ENCODE results near the gene UBE2L5. TPM values are rescaled to one million over a fixed set of nuclear protein-coding genes. Genes with fewer than 3 reads are reported as not detected.
A peak's percentile ranks its signal among the peaks of the same experiment; 100 is the strongest.

UBE2L5 gene
- total RNA-seq, 1 donor = not detected

DNA sequence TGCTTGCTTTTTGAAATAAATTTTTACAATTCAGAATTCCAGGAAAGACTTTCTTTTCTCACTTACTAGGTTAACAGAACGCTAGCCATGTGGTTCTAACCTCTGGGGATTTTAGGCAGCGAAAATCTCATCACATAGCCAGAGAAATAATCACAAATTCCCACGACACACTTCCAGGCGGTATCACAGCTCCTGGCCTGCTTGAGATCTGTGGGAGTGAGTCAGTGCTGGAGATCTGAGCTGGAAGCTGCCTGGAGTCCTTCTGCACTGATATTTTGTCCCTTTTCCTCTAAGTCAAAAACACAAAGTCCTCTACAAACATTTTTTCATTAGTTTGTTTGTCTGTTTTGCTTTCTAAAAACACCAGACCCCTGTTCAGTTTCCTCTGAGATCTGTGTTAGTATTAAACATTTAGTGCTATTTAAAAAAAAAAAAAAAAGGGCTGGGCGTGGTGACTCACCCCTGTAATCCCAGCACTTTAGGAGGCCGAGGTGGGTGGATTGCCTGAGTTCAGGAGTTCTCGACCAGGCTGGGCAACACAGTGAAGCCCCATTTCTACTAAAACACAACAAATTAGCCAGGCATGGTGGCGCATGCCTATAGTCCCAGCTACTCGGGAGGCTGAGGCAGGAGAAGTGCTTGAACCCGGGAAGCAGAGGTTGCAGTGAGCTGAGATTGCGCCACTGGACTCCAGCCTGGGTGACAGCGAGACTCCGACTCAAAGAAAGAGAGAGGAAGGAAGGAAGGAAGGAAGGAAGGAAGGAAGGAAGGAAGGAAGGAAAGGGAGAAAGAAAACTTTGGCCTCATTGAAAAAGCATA is 12.2 kb upstream of the UBE2L5 start:
- Histone ChIP-seq H3K4me3 (ENCODE audit: insufficient read depth, low read length) (no peak overlapping the region), H3K27me3 (ENCODE audit: insufficient read depth, low read length) (peaks cover 2% of the 10 kb centered on the region), H3K4me1 (ENCODE audit: insufficient read depth, low read length) (peaks cover 28% of the 10 kb centered on the region), H3K4me2 (ENCODE audit: insufficient read depth, low read length) (peak overlapping the region; percentile 23), H2AFZ (ENCODE audit: low read length) (no peak overlapping the region), H3K36me3 (ENCODE audit: insufficient read depth, low read length) (no peaks in the 10 kb centered on the region), H3K27ac (ENCODE audit: low read depth, low read length) (peak overlapping the region; percentile 71), H3K9me3 (ENCODE audit: low read depth, low read length) (no peaks in the 10 kb centered on the region), H3K79me2 (ENCODE audit: insufficient read depth, low read length) (no peaks in the 10 kb centered on the region), H4K20me1 (ENCODE audit: insufficient read depth, low read length) (no peaks in the 10 kb centered on the region)
- TF ChIP-seq, protein P1, sequence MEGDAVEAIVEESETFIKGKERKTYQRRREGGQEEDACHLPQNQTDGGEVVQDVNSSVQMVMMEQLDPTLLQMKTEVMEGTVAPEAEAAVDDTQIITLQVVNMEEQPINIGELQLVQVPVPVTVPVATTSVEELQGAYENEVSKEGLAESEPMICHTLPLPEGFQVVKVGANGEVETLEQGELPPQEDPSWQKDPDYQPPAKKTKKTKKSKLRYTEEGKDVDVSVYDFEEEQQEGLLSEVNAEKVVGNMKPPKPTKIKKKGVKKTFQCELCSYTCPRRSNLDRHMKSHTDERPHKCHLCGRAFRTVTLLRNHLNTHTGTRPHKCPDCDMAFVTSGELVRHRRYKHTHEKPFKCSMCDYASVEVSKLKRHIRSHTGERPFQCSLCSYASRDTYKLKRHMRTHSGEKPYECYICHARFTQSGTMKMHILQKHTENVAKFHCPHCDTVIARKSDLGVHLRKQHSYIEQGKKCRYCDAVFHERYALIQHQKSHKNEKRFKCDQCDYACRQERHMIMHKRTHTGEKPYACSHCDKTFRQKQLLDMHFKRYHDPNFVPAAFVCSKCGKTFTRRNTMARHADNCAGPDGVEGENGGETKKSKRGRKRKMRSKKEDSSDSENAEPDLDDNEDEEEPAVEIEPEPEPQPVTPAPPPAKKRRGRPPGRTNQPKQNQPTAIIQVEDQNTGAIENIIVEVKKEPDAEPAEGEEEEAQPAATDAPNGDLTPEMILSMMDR (IDR thresholded peaks at IDR 0.05; ENCODE audit: extremely low read depth, low read depth, low read length) = no peak
- peak; percentile 90 for DNase-seq (ENCODE audit: insufficient read length, low spot score, missing footprints)

DNA sequence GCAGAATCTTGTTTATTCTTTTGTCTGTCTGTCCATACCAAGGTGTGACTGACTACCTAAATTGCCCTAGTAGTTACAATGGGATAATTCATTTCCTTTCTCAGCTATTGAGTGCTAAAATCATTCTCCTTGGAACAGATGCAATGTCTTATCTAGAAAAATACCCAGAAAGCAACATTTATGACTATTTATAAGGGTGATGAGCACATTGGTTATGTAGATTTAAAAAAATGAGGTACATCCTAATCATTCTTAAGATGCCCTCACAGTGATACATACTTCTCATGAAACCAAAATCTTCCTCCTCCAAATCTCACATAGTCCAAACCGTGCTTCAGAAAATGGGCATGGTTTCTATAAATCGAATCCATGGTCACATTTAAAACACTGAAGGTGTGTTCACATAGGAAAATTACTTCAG is 11.6 kb upstream of the UBE2L5 start:
- Histone ChIP-seq H2AFZ (ENCODE audit: low read length) (no peak overlapping the region), H3K27ac (ENCODE audit: low read depth, low read length) (peak overlapping the region; percentile 71), H3K4me2 (ENCODE audit: insufficient read depth, low read length) (peak overlapping the region; percentile 4), H3K27me3 (ENCODE audit: insufficient read depth, low read length) (peaks cover 2% of the 10 kb centered on the region), H3K4me1 (ENCODE audit: insufficient read depth, low read length) (peaks cover 28% of the 10 kb centered on the region), H4K20me1 (ENCODE audit: insufficient read depth, low read length) (no peaks in the 10 kb centered on the region), H3K4me3 (ENCODE audit: insufficient read depth, low read length) (no peak overlapping the region), H3K36me3 (ENCODE audit: insufficient read depth, low read length) (no peaks in the 10 kb centered on the region), H3K79me2 (ENCODE audit: insufficient read depth, low read length) (no peaks in the 10 kb centered on the region), H3K9me3 (ENCODE audit: low read depth, low read length) (no peaks in the 10 kb centered on the region)
- TF ChIP-seq, protein P1 (IDR thresholded peaks at IDR 0.05; ENCODE audit: extremely low read depth, low read depth, low read length) = no peak
- peak; percentile 47 for DNase-seq (ENCODE audit: insufficient read length, low spot score, missing footprints)

DNA sequence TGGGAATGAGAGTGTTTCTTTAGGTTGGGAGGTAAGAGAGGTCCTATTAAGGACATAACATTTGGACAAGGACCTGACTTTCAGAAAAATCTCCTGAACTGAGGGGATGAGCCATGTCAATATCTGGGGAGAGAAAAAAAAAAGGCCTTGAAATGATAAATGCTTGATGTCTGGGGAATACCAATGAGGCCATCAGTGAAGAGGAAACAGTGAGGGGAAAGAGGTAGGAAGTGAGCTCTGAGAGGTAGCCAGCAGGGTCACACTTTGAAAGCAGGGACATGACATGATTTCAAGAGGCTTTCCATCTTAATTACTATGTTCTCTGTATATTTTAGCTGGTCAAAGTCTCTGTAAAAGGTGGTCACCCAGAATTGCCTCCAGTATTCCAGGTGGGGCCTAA is 9.9 kb upstream of the UBE2L5 start:
- DNase-seq (ENCODE audit: insufficient read length, low spot score, missing footprints) = peak; percentile 25
- no peak overlapping the region for H3K4me3 ChIP-seq (ENCODE audit: insufficient read depth, low read length)
- TF ChIP-seq, protein P1 (IDR thresholded peaks at IDR 0.05; ENCODE audit: extremely low read depth, low read depth, low read length) = no peak

DNA sequence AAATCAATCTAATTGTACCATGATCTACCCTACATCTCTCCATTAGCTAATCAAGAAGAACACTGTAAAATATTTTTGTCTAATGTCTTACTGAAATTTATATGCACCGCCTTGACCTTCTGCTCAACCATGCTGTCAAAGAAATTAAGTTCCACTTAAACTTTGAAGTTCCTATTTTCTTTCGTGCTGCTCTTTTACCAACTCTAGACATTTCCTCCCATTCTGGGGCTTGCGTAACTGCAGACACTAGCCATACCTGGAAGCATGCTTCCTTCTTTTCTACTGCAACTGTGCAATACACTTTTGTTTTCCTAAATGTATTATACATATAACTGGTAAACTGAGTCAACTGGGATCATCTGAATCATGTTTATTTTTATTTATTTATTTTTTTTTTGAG is 8.5 kb upstream of the UBE2L5 start:
- Histone ChIP-seq H4K20me1 (ENCODE audit: insufficient read depth, low read length) (no peaks in the 10 kb centered on the region), H2AFZ (ENCODE audit: low read length) (no peak overlapping the region), H3K4me1 (ENCODE audit: insufficient read depth, low read length) (peaks cover 22% of the 10 kb centered on the region), H3K36me3 (ENCODE audit: insufficient read depth, low read length) (no peaks in the 10 kb centered on the region), H3K4me3 (ENCODE audit: insufficient read depth, low read length) (no peak overlapping the region), H3K79me2 (ENCODE audit: insufficient read depth, low read length) (no peaks in the 10 kb centered on the region), H3K9me3 (ENCODE audit: low read depth, low read length) (no peaks in the 10 kb centered on the region), H3K27ac (ENCODE audit: low read depth, low read length) (no peak overlapping the region), H3K27me3 (ENCODE audit: insufficient read depth, low read length) (no peaks in the 10 kb centered on the region), H3K4me2 (ENCODE audit: insufficient read depth, low read length) (no peak overlapping the region)
- DNase-seq (ENCODE audit: insufficient read length, low spot score, missing footprints) = no peak
- TF ChIP-seq, protein P1 (IDR thresholded peaks at IDR 0.05; ENCODE audit: extremely low read depth, low read depth, low read length) = no peak

More for the DNA sequence above, 9.9 kb upstream of the UBE2L5 start:
- H3K36me3 ChIP-seq (ENCODE audit: insufficient read depth, low read length) = no peaks in the 10 kb centered on the region
- H3K79me2 ChIP-seq (ENCODE audit: insufficient read depth, low read length) = no peaks in the 10 kb centered on the region
- H3K4me1 ChIP-seq (ENCODE audit: insufficient read depth, low read length) = peaks cover 28% of the 10 kb centered on the region
- no peaks in the 10 kb centered on the region for H4K20me1 ChIP-seq (ENCODE audit: insufficient read depth, low read length)
- H3K4me2 ChIP-seq (ENCODE audit: insufficient read depth, low read length) = no peak overlapping the region
- H3K27me3 ChIP-seq (ENCODE audit: insufficient read depth, low read length) = no peaks in the 10 kb centered on the region
- H3K27ac ChIP-seq (ENCODE audit: low read depth, low read length) = no peak overlapping the region
- no peak overlapping the region for H2AFZ ChIP-seq (ENCODE audit: low read length)
- H3K9me3 ChIP-seq (ENCODE audit: low read depth, low read length) = no peaks in the 10 kb centered on the region

Measured in osteoblast (primary cell).